Adrenal gland (tissue), 5 donors: Measurements from ENCODE around the gene SSH2.

ENCODE experiments used
- POLR2A ChIP-seq, 2 donors: fragments of 450-650 bp; IDR thresholded peaks; one replicate each; pipeline ENCODE4 v1.6.1; 2017; ENCODE audit warnings: antibody characterized with exemption in 2 of 2, mild to moderate bottlenecking in 2 of 2, moderate library complexity in 1 of 2
- TF ChIP-seq, protein P1 (sequence below), 6 experiments: fragments of 450-650 bp in 4 of 6; fragments of 200-600 bp in 2 of 6; sonication (generic) in 1 of 6; IDR thresholded peaks; 1 replicate in 5 of 6; 2 replicates in 1 of 6; pipeline versions ENCODE4 v1.5.1 to v1.8.0; 2016 to 2021; ENCODE audit warnings: antibody characterized with exemption in 6 of 6, mild to moderate bottlenecking in 2 of 6, moderate library complexity in 1 of 6
- donor health status: DM: no; HTN: no; CAD: no.

- TF ChIP-seq, protein P1, sequence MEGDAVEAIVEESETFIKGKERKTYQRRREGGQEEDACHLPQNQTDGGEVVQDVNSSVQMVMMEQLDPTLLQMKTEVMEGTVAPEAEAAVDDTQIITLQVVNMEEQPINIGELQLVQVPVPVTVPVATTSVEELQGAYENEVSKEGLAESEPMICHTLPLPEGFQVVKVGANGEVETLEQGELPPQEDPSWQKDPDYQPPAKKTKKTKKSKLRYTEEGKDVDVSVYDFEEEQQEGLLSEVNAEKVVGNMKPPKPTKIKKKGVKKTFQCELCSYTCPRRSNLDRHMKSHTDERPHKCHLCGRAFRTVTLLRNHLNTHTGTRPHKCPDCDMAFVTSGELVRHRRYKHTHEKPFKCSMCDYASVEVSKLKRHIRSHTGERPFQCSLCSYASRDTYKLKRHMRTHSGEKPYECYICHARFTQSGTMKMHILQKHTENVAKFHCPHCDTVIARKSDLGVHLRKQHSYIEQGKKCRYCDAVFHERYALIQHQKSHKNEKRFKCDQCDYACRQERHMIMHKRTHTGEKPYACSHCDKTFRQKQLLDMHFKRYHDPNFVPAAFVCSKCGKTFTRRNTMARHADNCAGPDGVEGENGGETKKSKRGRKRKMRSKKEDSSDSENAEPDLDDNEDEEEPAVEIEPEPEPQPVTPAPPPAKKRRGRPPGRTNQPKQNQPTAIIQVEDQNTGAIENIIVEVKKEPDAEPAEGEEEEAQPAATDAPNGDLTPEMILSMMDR (IDR thresholded peaks at IDR 0.05): no peak
- TF ChIP-seq POLR2A (IDR thresholded peaks at IDR 0.05): no peak
These were observed 308.3 kb downstream of the SSH2 start for GRCh38 chr17:29621751-29622194.
